Ovary (tissue), 9 donors: ENCODE data around the gene ITM2B. TPM values are rescaled to one million over a fixed set of nuclear protein-coding genes. Genes with fewer than 3 reads are reported as not detected.

Experiments used
- DNase-seq, 5 donors: peaks; one replicate each; pipeline ENCODE4 v3.0.0-alpha.2; 2019 to 2020
- H3K27ac ChIP-seq, 2 donors: fragments of 200-600 bp; one replicate each; pipeline versions ENCODE4 v1.5.1 to v1.8.0; 2019 to 2022
- H3K27me3 ChIP-seq: fragments of 200-600 bp; one replicate; pipeline ENCODE4 v1.8.0; 2022
- H3K36me3 ChIP-seq: fragments of 200-600 bp; sonication (generic); one replicate; pipeline ENCODE4 v1.5.1; 2019
- H3K4me1 ChIP-seq: one replicate; pipeline ENCODE4 v1.8.1; 2013; ENCODE audit warnings: mild to moderate bottlenecking, moderate library complexity; ENCODE audit not compliant: insufficient read depth
- H3K4me3 ChIP-seq: fragments of 200-600 bp; sonication (generic); one replicate; pipeline ENCODE4 v1.5.1; 2017
- H3K9me3 ChIP-seq, 2 donors: fragments of 200-600 bp in 1 of 2; sonication (generic) in 1 of 2; one replicate each; pipeline versions ENCODE4 v1.5.1 to v1.8.1; 2013 to 2019; ENCODE audit warnings: mild to moderate bottlenecking in 1 of 2, moderate library complexity in 1 of 2
- CTCF ChIP-seq, 3 donors: fragments of 450-650 bp in 2 of 3; fragments of 200-600 bp in 1 of 3; IDR thresholded peaks; one replicate each; pipeline versions ENCODE4 v1.5.1 to v1.8.0; 2016 to 2022; ENCODE audit warnings: antibody characterized with exemption in 3 of 3, mild to moderate bottlenecking in 1 of 3
- EP300 ChIP-seq: sonication (generic); formaldehyde crosslinking; IDR thresholded peaks from one replicate; pipeline ENCODE4 v1.6.1; 2017; ENCODE audit warnings: antibody characterized with exemption
- POLR2A ChIP-seq: fragments of 450-650 bp; IDR thresholded peaks from one replicate; pipeline ENCODE4 v1.6.1; 2017; ENCODE audit warnings: antibody characterized with exemption, mild to moderate bottlenecking, moderate library complexity
- WGBS, 3 donors: extraction: QIAGEN DNeasy Blood & Tissue Kit in 1 of 3; methylation state at CpG; one replicate each; pipeline versions ENCODE4 v1.1.5 to v1.1.7; 2013 to 2017; 5-methylcytosine and 5-hydroxymethylcytosine counted together
- intact Hi-C, 4 donors: fragments of 100-400 bp; cut with DNase I; formaldehyde crosslinking; loops; one replicate each; pipeline versions ENCODE4 v1.11.0 to v1.15.1; 2022 to 2023
- polyA plus RNA-seq, 2 donors: library from polyadenylated mRNA; stranded (reverse); fragments of 200-250 nt in 1 of 2; fragments of 350-450 nt in 1 of 2; fragmentation: Illumina TruSeq in 1 of 2; extraction: RNeasy Lipid Tissue Mini Kit (QIAGEN cat#74804) in 1 of 2; gene quantifications; one replicate each; pipeline ENCODE4 v1.2.3, GENCODE V29; 2013 to 2014
- total RNA-seq, 7 donors: library from RNA; depleted of rRNA in 2 of 7; stranded (reverse); fragments of >200 nt in 2 of 7; fragmentation: NEBNext Ultra II Directional in 3 of 7; extraction: Animal tissue kit (Norgen Biotek cat#: 25700) in 3 of 7; gene quantifications; one replicate each; pipeline versions ENCODE4 v1.1.0 to v1.2.4, GENCODE V29; 2016 to 2023
- donor health status: DM: no; HTN: no; CAD: no; lungs with moderate emphysema.
- donor health status: DM: no; HTN: no; CAD: no.
- donor health status: Bipolar disorder and iron deficiency.
- donor health status: DM: yes; HTN: yes; CAD: no.
- donor health status: DM: no; HTN: no; CAD: no.
- donor health status: DM: yes; HTN: yes; CAD: no.

ITM2B gene
- total and polyA plus RNA-seq, 9 donors: 635 to 1,955 (median 903) TPM

DNA sequence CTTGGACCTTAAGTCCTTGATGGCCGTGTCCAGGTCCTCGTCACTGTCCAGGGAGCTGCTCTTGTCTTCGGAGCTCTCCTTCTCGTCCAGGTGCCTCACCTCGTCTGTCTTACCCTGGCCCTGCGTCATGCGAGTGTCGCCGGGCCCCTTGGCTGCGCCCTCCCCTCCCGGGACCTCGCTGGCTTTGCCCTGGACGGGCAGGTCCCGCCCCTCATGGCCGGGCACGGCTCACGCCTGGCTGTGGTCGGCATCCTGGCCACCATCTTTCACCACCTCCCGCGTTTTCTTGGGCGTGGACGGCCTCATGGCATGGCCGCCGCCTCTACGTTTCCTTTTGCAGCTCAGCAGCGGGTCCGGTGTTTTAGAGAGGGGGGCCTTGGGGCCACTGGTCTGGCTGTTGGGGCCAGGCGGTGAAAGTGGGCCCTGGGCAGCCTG lies 85.4 kb downstream of the ITM2B start:
- DNase-seq: no peak
- no peaks in the 10 kb centered on the region for H3K4me1 ChIP-seq
- TF ChIP-seq EP300: no peak
- TF ChIP-seq POLR2A: no peak
- no peak for TF ChIP-seq CTCF (IDR thresholded peaks at IDR 0.05)
- WGBS, 3 donors: 69 to 72% (median 71%) methylated on average over 28 of the region's 28 CpGs
- no peak overlapping the region for H3K4me3 ChIP-seq
- no peaks in the 10 kb centered on the region for H3K9me3 ChIP-seq
- H3K36me3 ChIP-seq: no peaks in the 10 kb centered on the region
- intact Hi-C loops: no loop called here
- H3K27me3 ChIP-seq: no peaks in the 10 kb centered on the region
- no peak overlapping the region for H3K27ac ChIP-seq

- H3K36me3 ChIP-seq: no peaks in the 10 kb centered on the region
- 59 to 80% (median 67%) methylated on average over 41 to 47 of the region's 47 CpGs for WGBS, 3 donors
Measured at GRCh38 chr13:48318821-48319511, 86.0 kb downstream of the ITM2B start.

More at GRCh38 chr13:48318821-48319511, 86.0 kb downstream of the ITM2B start:
- H3K9me3 ChIP-seq: no peaks in the 10 kb centered on the region
- H3K27me3 ChIP-seq: no peaks in the 10 kb centered on the region
- H3K4me3 ChIP-seq: no peak overlapping the region
- no peak for TF ChIP-seq EP300
- no peak for TF ChIP-seq CTCF (IDR thresholded peaks at IDR 0.05)
- TF ChIP-seq POLR2A: no peak
- H3K4me1 ChIP-seq: no peaks in the 10 kb centered on the region
- H3K27ac ChIP-seq: no peak overlapping the region
- DNase-seq: peak in 4 of 5 donors; percentile 18 to 47 (median 36)
- intact Hi-C loops: no loop called here

Other genes with a start within 250 kb of the ITM2B start
- gene SUCLA2, start 231.9 kb upstream of the ITM2B start, total RNA-seq: 10 to 100 TPM; 26.3 to 43.8 (median 37.3) TPM
- gene SUCLA2, start 231.9 kb upstream of the ITM2B start, polyA plus RNA-seq: 10 to 100 TPM; 32.7 to 35.3 TPM
- gene NUDT15, start 195.5 kb upstream of the ITM2B start, total RNA-seq: 10 to 100 TPM in 3 of 7 donors, 1 to 10 TPM in 4; 6.1 to 11.2 (median 9.7) TPM
- gene NUDT15, start 195.5 kb upstream of the ITM2B start, polyA plus RNA-seq: 10 to 100 TPM in 1 of 2 donors, 1 to 10 TPM in 1; 9.7 to 11.4 TPM
- 10 to 100 TPM; 23.3 to 50.7 (median 42.6) TPM for gene MED4, start 138.1 kb upstream of the ITM2B start, total RNA-seq
- gene MED4, start 138.1 kb upstream of the ITM2B start, polyA plus RNA-seq: 10 to 100 TPM; 50.0 to 63.8 TPM
- 10 to 100 TPM; 23.7 to 36.6 (median 27.3) TPM for gene RB1, start 70.5 kb downstream of the ITM2B start, total RNA-seq
- gene RB1, start 70.5 kb downstream of the ITM2B start, polyA plus RNA-seq: 10 to 100 TPM; 11.4 to 24.4 TPM
- 10 to 100 TPM in 6 of 7 donors, 1 to 10 TPM in 1; 7.7 to 25.0 (median 15.9) TPM for gene LPAR6, start 179.9 kb downstream of the ITM2B start, total RNA-seq
- gene LPAR6, start 179.9 kb downstream of the ITM2B start, polyA plus RNA-seq: 10 to 100 TPM; 20.2 to 21.3 TPM